Keratinocyte (primary cell): ENCODE results near the gene CDC42EP3. TPM values are rescaled to one million over a fixed set of nuclear protein-coding genes. Genes with fewer than 3 reads are reported as not detected.

Source experiments
- DNase-seq: peaks from one replicate; pipeline ENCODE4 v3.0.0-alpha.2; 2011; ENCODE audit warnings: low read depth, missing footprints, low spot score
- FAIRE-seq: peaks from 2 replicates; lab custom pipeline; 2011; peaks lifted over from hg19 to GRCh38; lab: Jason Lieb, UNC
- H2AFZ ChIP-seq: 2 replicates; pipeline ENCODE4 v1.6.0; 2012; ENCODE audit warnings: low read length, control low read depth, inconsistent platforms; ENCODE audit not compliant: control insufficient read depth
- H3K27ac ChIP-seq: 2 replicates; pipeline ENCODE4 v1.5.1; 2011; ENCODE audit warnings: low read length; ENCODE audit not compliant: control insufficient read depth, insufficient read depth
- H3K27me3 ChIP-seq: 3 replicates; pipeline ENCODE4 v1.6.0; 2011; ENCODE audit warnings: low read length; ENCODE audit not compliant: control insufficient read depth, insufficient read depth; ENCODE audit errors: extremely low read depth
- H3K36me3 ChIP-seq, 2 experiments: 2 replicates in 1 of 2; 3 replicates in 1 of 2; pipeline ENCODE4 v1.5.1; 2011; ENCODE audit warnings: low read length in 2 of 2, mild to moderate bottlenecking in 1 of 2; ENCODE audit not compliant: control insufficient read depth in 2 of 2, insufficient read depth in 2 of 2; ENCODE audit errors: extremely low read depth in 1 of 2
- H3K4me1 ChIP-seq: 3 replicates; pipeline ENCODE4 v1.5.1; 2011; ENCODE audit warnings: low read length; ENCODE audit not compliant: control insufficient read depth, insufficient read depth; ENCODE audit errors: extremely low read depth
- H3K4me2 ChIP-seq: 3 replicates; pipeline ENCODE4 v1.6.0; 2011; ENCODE audit warnings: low read depth, low read length; ENCODE audit not compliant: control insufficient read depth, insufficient read depth; ENCODE audit errors: extremely low read depth
- H3K4me3 ChIP-seq, 3 experiments: fragments of 200-600 bp in 1 of 3; sonication (generic) in 1 of 3; 2 replicates in 2 of 3; 3 replicates in 1 of 3; pipeline ENCODE4 v1.5.1; 2011 to 2016; ENCODE audit warnings: low read length in 3 of 3, mild to moderate bottlenecking in 3 of 3, control low read depth in 2 of 3, inconsistent platforms in 1 of 3, low read depth in 1 of 3, mixed read lengths in 1 of 3, mixed run types in 1 of 3, moderate library complexity in 1 of 3; ENCODE audit not compliant: control insufficient read depth in 2 of 3, insufficient read depth in 2 of 3; ENCODE audit errors: extremely low read depth in 1 of 3
- H3K79me2 ChIP-seq: 2 replicates; pipeline ENCODE4 v1.6.0; 2012; ENCODE audit warnings: low read length; ENCODE audit not compliant: control insufficient read depth, insufficient read depth
- H3K9ac ChIP-seq: 3 replicates; pipeline ENCODE4 v1.6.0; 2011; ENCODE audit warnings: low read length; ENCODE audit not compliant: control insufficient read depth, insufficient read depth; ENCODE audit errors: extremely low read depth
- H3K9me1 ChIP-seq: 3 replicates; pipeline ENCODE4 v1.6.0; 2011; ENCODE audit warnings: low read length; ENCODE audit not compliant: control insufficient read depth, insufficient read depth; ENCODE audit errors: extremely low read depth
- H3K9me3 ChIP-seq: 2 replicates; pipeline ENCODE4 v1.5.1; 2012; ENCODE audit warnings: low read depth, low read length; ENCODE audit not compliant: control insufficient read depth
- H4K20me1 ChIP-seq: 3 replicates; pipeline ENCODE4 v1.6.0; 2011; ENCODE audit warnings: low read length; ENCODE audit not compliant: control insufficient read depth, insufficient read depth; ENCODE audit errors: extremely low read depth
- CTCF ChIP-seq, 3 experiments: IDR thresholded peaks in 1 of 3; conservative IDR thresholded peaks in 1 of 3; optimal IDR thresholded peaks in 1 of 3; 2 replicates in 2 of 3; 3 replicates in 1 of 3; pipeline versions ENCODE3 to v1.5.1; 2011; ENCODE audit warnings: low read length in 3 of 3, mild to moderate bottlenecking in 3 of 3, moderate library complexity in 2 of 3, control low read depth in 1 of 3, inconsistent platforms in 1 of 3; ENCODE audit not compliant: insufficient read depth in 2 of 3; ENCODE audit errors: extremely low read depth in 1 of 3
- EZH2 ChIP-seq: IDR thresholded peaks from one replicate; pipeline ENCODE4 v1.6.1; 2012; ENCODE audit warnings: inconsistent platforms, mild to moderate bottlenecking, low read length, moderate library complexity
- dilution Hi-C: fragments of 300-500 bp; cut with MboI; formaldehyde crosslinking; loops from one replicate; pipeline ENCODE4 v1.7.0; 2020; ENCODE audit warnings: low sequenced_read_pairs; ENCODE audit not compliant: extremely low pct_ligation_motif_present
- polyA plus RNA-seq, 5 experiments: library from polyadenylated mRNA; depleted of rRNA in 3 of 5; stranded (reverse) in 3 of 5; stranded (forward) in 1 of 5; unstranded in 1 of 5; fragments of >200 nt; gene quantifications; 1 replicate in 1 of 5; 2 replicates in 3 of 5; 3 replicates in 1 of 5; pipeline versions ENCODE4 v1.2.1 to v1.2.3, GENCODE V29; 2011 to 2012; ENCODE audit warnings: missing spikeins in 2 of 5, low read depth in 1 of 5, low replicate concordance in 1 of 5

CDC42EP3 gene
- polyA plus RNA-seq, 1 donor (not counting 4 experiments of a cell fraction or from before 2014, with no cell fraction given) = 34.6 TPM

- Histone ChIP-seq H4K20me1 (no peaks in the 10 kb centered on the region), H3K4me3 (no peak overlapping the region), H3K9me3 (no peaks in the 10 kb centered on the region), H3K4me2 (no peak overlapping the region), H2AFZ (no peak overlapping the region), H3K27ac (no peak overlapping the region), H3K36me3 (no peaks in the 10 kb centered on the region), H3K27me3 (no peaks in the 10 kb centered on the region), H3K9me1 (no peaks in the 10 kb centered on the region), H3K9ac (no peak overlapping the region), H3K79me2 (no peaks in the 10 kb centered on the region), H3K4me1 (no peaks in the 10 kb centered on the region)
- dilution Hi-C loops = no loop called here
- DNase-seq (no peak), FAIRE-seq (no peak)
- TF ChIP-seq CTCF (optimal IDR thresholded peaks at IDR 0.05 in 1 of 3, IDR thresholded peaks at IDR 0.05 in 1 of 3, conservative IDR thresholded peaks at IDR 0.05 in 1 of 3; ENCODE audit: extremely low read depth in 1 of 3, insufficient read depth in 2 of 3, low read length in 3 of 3) (no peak), EZH2 (no peak)
Observed at GRCh38 chr2:37612382-37612781, 59.1 kb downstream of the CDC42EP3 start.

- FAIRE-seq (no peak), DNase-seq (no peak)
- H3K9me3 ChIP-seq = no peaks in the 10 kb centered on the region
- H4K20me1 ChIP-seq = no peaks in the 10 kb centered on the region
- dilution Hi-C loops = no loop called here
- H3K4me3 ChIP-seq = no peak overlapping the region
- H2AFZ ChIP-seq = no peak overlapping the region
- H3K79me2 ChIP-seq = no peaks in the 10 kb centered on the region
- H3K27ac ChIP-seq = no peak overlapping the region
- H3K4me1 ChIP-seq = no peaks in the 10 kb centered on the region
- no peaks in the 10 kb centered on the region for H3K36me3 ChIP-seq
- no peak for TF ChIP-seq CTCF (optimal IDR thresholded peaks at IDR 0.05 in 1 of 3, IDR thresholded peaks at IDR 0.05 in 1 of 3, conservative IDR thresholded peaks at IDR 0.05 in 1 of 3; ENCODE audit: extremely low read depth in 1 of 3, insufficient read depth in 2 of 3, low read length in 3 of 3)
- no peak for TF ChIP-seq EZH2
- H3K27me3 ChIP-seq = no peaks in the 10 kb centered on the region
- no peaks in the 10 kb centered on the region for H3K9me1 ChIP-seq
- H3K9ac ChIP-seq = no peak overlapping the region
- H3K4me2 ChIP-seq = no peak overlapping the region
Observed at GRCh38 chr2:37610638-37611289, 60.7 kb downstream of the CDC42EP3 start.
